ENCODE results near the gene PTPRE. TPM values are rescaled to one million over a fixed set of nuclear protein-coding genes. Genes with fewer than 3 reads are reported as not detected.

PTPRE gene
- total RNA-seq, 1 donor from 2014 or later = 0.21 TPM

- no peak for DNase-seq (ENCODE audit: low spot score)
- Histone ChIP-seq H3K79me2 (ENCODE audit: low read depth) (no peaks in the 10 kb centered on the region), H2AFZ (replicated peaks) (no peak overlapping the region), H3K4me3 (no peak overlapping the region), H4K20me1 (ENCODE audit: low read depth) (no peaks in the 10 kb centered on the region), H3K9me3 (ENCODE audit: low read depth) (no peaks in the 10 kb centered on the region), H3K36me3 (no peaks in the 10 kb centered on the region), H3F3A (ENCODE audit: low read depth) (no peaks in the 10 kb centered on the region), H3K27me3 (no peaks in the 10 kb centered on the region), H3K4me2 (no peak overlapping the region), H3K27ac (no peak overlapping the region), H3K9ac (no peak overlapping the region), H3K4me1 (peaks cover 16% of the 10 kb centered on the region)
- Mint-ChIP-seq H3K4me1 (no peaks in the 10 kb centered on the region), H3K27me3 (ENCODE audit: insufficient read depth, low read depth) (peaks cover 9% of the 10 kb centered on the region), H3K4me3 (no peak overlapping the region), H3K9me3 (no peaks in the 10 kb centered on the region), H3K27ac (no peak overlapping the region), H3K36me3 (no peaks in the 10 kb centered on the region)
- TF ChIP-seq EZH2 (IDR thresholded peaks at IDR 0.05) (no peak), CTCF (IDR thresholded peaks at IDR 0.05) (no peak), EZH2phosphoT487 (IDR thresholded peaks at IDR 0.05) (no peak)
Measured at GRCh38 chr10:128086003-128086863, 179.3 kb downstream of the PTPRE start.

- Mint-ChIP-seq H3K27me3 (ENCODE audit: insufficient read depth, low read depth) (peaks cover 9% of the 10 kb centered on the region), H3K9me3 (no peaks in the 10 kb centered on the region), H3K4me1 (no peaks in the 10 kb centered on the region), H3K4me3 (no peak overlapping the region), H3K36me3 (no peaks in the 10 kb centered on the region), H3K27ac (no peak overlapping the region)
- H3K36me3 ChIP-seq = no peaks in the 10 kb centered on the region
- no peaks in the 10 kb centered on the region for H4K20me1 ChIP-seq (ENCODE audit: low read depth)
- no peaks in the 10 kb centered on the region for H3K79me2 ChIP-seq (ENCODE audit: low read depth)
- no peak overlapping the region for H3K27ac ChIP-seq
- H2AFZ ChIP-seq (replicated peaks) = no peak overlapping the region
- no peak for DNase-seq (ENCODE audit: low spot score)
- no peak overlapping the region for H3K4me3 ChIP-seq
- no peak overlapping the region for H3K4me2 ChIP-seq
- no peaks in the 10 kb centered on the region for H3K27me3 ChIP-seq
- H3K4me1 ChIP-seq = peaks cover 16% of the 10 kb centered on the region
- TF ChIP-seq EZH2phosphoT487 (IDR thresholded peaks at IDR 0.05) = no peak
- TF ChIP-seq CTCF (IDR thresholded peaks at IDR 0.05) = no peak
- TF ChIP-seq EZH2 (IDR thresholded peaks at IDR 0.05) = no peak
- H3K9me3 ChIP-seq (ENCODE audit: low read depth) = no peaks in the 10 kb centered on the region
- H3F3A ChIP-seq (ENCODE audit: low read depth) = no peaks in the 10 kb centered on the region
- H3K9ac ChIP-seq = no peak overlapping the region
Measured at GRCh38 chr10:128087146-128087883, 180.4 kb downstream of the PTPRE start.

- Histone ChIP-seq H3K27me3 (no peaks in the 10 kb centered on the region), H3F3A (ENCODE audit: low read depth) (no peaks in the 10 kb centered on the region), H2AFZ (replicated peaks) (no peak overlapping the region), H3K9me3 (ENCODE audit: low read depth) (no peaks in the 10 kb centered on the region), H3K4me3 (no peak overlapping the region), H3K9ac (no peak overlapping the region), H3K27ac (no peak overlapping the region), H3K4me1 (peaks cover 16% of the 10 kb centered on the region), H3K79me2 (ENCODE audit: low read depth) (no peaks in the 10 kb centered on the region), H3K36me3 (no peaks in the 10 kb centered on the region), H3K4me2 (no peak overlapping the region), H4K20me1 (ENCODE audit: low read depth) (no peaks in the 10 kb centered on the region)
- Mint-ChIP-seq H3K4me3 (no peak overlapping the region), H3K36me3 (no peaks in the 10 kb centered on the region), H3K4me1 (no peaks in the 10 kb centered on the region), H3K27me3 (ENCODE audit: insufficient read depth, low read depth) (peaks cover 9% of the 10 kb centered on the region), H3K9me3 (no peaks in the 10 kb centered on the region), H3K27ac (no peak overlapping the region)
- no peak for TF ChIP-seq EZH2phosphoT487 (IDR thresholded peaks at IDR 0.05)
- TF ChIP-seq CTCF (IDR thresholded peaks at IDR 0.05) = peak; percentile 20
- no peak for TF ChIP-seq EZH2 (IDR thresholded peaks at IDR 0.05)
- no peak for DNase-seq (ENCODE audit: low spot score)
Measured at GRCh38 chr10:128087884-128088709, 181.2 kb downstream of the PTPRE start.

All from neural progenitor cell (in vitro differentiated cells).